GM12801 (cell line): ENCODE data around the gene ERC2.

Source experiments
- TF ChIP-seq, protein P1 (sequence below): IDR thresholded peaks from one replicate; pipeline ENCODE4 v1.5.1; 2011; ENCODE audit warnings: control low read depth; ENCODE audit not compliant: insufficient read length; ENCODE audit errors: extremely low read depth

The ERC2 gene

DNA sequence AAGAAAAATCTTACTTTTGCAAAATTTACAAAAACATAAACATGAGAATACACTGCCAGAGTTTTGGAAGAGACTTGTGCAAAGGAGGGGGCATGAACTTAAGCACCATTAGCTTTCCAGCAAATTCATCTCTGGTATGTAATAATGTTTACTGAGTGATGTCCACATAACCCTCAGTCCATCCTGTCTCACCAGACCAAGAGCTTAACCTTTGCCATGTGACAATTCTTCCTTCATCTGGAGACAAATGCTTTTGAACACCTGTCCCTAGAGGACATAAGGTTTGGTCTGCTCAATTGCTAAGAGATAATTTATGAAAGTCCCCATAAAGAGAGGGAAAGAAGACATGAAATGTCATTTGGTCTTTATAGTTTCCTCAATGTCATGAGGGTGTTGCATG, 412.3 kb downstream of the ERC2 start:
- TF ChIP-seq, protein P1, sequence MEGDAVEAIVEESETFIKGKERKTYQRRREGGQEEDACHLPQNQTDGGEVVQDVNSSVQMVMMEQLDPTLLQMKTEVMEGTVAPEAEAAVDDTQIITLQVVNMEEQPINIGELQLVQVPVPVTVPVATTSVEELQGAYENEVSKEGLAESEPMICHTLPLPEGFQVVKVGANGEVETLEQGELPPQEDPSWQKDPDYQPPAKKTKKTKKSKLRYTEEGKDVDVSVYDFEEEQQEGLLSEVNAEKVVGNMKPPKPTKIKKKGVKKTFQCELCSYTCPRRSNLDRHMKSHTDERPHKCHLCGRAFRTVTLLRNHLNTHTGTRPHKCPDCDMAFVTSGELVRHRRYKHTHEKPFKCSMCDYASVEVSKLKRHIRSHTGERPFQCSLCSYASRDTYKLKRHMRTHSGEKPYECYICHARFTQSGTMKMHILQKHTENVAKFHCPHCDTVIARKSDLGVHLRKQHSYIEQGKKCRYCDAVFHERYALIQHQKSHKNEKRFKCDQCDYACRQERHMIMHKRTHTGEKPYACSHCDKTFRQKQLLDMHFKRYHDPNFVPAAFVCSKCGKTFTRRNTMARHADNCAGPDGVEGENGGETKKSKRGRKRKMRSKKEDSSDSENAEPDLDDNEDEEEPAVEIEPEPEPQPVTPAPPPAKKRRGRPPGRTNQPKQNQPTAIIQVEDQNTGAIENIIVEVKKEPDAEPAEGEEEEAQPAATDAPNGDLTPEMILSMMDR: no peak

DNA sequence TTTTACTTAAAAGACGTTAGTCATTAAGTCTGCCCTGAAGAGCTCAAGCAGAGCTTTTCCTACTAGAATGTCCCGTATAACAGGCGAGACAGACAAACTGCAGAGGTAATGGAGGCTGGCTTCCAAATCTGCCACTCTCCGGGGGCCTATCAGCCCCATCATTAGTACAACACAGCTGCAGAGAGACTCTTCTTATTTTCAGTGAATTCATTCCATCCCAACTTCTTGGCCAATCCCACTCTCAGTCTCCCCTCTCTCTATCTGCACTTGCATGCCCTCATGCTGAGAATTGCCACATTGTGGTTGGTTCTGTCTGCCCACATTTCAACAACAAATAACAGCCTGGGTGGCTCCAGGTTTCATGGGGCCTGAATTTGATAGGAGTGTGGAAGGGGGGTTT, 412.7 kb downstream of the ERC2 start:
- TF ChIP-seq, protein P1: no peak

DNA sequence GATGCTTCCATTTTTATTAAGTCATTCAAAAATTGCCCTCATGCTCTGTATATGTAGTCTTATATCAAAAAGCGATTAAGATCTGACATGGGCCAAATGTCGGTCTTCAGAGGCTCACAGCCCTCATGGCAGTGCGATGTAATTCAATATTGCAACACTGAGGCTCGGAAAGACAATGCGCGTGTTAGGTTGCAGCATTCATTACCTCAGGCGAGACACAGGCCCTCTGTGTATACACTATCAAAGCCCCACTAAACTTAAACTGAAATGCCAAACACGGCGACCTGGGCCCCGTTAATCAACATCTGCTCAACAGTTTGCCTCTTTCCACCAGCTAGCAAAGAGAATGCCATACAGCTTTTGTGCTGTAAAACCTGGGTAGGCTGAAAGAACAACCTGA, 413.4 kb downstream of the ERC2 start:
- TF ChIP-seq, protein P1: no peak

DNA sequence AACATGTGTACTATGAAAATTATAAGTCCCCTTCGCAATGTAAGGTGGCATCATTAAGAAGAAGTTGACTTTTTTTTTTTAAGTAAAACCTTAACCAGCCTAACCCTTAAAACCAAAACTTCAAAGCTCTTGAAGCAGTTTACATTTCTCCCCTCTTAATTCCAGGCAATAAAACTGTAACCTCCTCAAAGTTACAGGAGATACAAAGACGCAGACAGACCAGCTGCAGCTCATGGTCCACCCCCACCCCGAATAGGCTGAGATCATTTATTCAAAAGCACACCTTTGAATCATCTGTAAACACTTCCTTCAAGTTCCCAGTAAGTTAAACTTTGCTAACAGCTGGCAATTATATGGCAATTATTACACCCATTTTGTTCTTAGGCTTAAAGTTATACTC, 414.5 kb downstream of the ERC2 start:
- TF ChIP-seq, protein P1: no peak

DNA sequence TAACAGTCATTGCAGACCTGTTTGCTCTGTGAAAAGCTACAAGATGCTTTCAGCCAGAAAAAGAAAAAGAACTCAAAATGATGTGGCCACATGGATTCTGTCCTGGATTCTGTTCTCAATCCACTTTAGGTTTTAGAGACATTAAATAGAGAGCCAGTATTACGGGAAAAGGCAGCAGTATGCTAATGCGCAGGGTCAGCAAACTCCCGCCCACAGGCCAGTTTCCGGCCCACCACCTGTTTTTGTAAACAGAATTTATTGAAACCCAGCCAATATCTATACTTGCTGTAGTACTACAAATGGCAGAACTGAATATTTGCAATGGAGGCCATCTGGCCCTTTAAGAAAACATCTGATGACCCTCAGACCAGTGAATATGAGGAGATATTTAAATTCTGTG, 416.1 kb downstream of the ERC2 start:
- TF ChIP-seq, protein P1: no peak

DNA sequence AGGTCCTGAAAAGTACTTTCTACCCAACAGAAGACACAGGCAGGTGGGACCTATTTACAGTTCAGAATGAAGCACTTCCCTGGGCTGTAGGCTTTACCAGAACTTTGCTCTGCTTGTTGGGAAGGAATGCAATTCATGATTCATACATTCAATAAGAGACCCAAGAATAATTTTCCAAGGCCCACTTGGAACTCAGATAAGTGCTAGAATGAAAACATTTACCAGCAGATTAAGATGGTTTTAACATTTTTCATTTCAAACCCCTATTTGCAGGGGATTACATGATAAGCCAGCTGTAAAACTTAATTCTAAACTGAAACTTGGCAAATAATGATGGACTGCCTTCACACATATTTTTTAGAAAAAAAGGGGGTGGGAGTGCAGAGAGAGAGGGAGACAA, 417.2 kb downstream of the ERC2 start:
- TF ChIP-seq, protein P1: no peak

DNA sequence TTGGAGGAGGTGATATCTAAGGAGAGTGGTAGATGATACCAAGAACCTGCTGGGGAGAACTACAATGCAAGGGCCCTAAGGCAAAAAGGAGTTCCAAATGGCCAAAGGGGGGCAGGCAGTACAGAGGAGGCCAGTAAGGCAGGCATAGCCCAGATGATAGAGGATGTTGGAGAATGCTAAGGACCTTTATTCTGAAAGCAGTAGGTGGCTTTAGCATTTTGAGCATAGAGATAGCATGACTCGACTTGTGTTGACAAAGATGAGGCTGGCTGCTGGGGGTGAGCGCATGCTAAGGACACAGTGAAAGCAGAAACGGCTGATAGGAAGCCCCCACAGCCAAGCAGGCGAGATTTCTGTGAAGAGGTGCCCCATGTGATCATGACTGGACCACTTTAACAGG, 419.3 kb downstream of the ERC2 start:
- TF ChIP-seq, protein P1: no peak

DNA sequence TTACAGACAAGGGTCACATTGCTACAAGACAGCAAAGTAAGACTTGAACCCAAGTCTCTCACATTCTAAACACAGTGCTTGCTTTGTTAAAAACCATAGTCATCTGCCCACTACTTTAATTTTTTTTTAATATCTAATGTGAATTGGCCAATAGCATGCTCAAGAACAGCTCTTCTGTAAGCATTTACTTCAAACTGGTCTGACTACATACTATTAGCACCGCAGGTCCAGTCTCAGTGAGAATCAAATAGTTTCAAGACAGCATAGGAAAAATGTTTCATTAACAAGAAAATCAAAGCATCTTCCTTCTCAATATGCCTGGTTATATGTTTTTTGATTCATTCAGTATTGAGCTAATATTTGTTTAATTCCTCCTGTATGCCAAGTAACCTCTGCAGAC, 419.9 kb downstream of the ERC2 start:
- TF ChIP-seq, protein P1: no peak
